ENCODE data around the gene AFF3. TPM values are rescaled to one million over a fixed set of nuclear protein-coding genes. Genes with fewer than 3 reads are reported as not detected.

The AFF3 gene
- total RNA-seq, 1 experiment from 2014 or later, result 0.61 TPM

DNA sequence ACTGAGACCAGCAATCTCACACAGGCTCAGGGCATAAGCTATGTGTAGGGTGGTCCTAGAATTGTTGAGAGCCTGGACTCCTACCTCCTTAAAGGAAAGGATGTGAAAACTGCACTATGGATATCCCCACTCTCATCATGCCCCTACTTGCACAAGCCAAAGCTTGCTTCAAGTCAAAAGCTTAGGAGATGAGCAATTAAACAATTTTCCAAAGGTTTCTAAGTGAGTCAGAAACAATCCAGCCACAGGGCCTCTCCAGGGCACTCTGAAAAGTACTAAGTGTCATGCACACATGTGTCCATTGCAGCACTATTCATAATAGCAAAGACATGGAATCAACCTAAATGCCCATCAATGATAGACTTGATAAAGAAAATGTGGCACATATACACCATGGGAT lies 215.4 kb downstream of the AFF3 start:
- intact Hi-C loops (cut with micrococcal nuclease), result no loop called here
- ATAC-seq, result no peak
- CTCF ChIA-PET, result no interaction called here

More for the DNA sequence above, 215.4 kb downstream of the AFF3 start:
- TF ChIP-seq, protein P1, sequence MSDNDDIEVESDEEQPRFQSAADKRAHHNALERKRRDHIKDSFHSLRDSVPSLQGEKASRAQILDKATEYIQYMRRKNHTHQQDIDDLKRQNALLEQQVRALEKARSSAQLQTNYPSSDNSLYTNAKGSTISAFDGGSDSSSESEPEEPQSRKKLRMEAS (IDR thresholded peaks at IDR 0.05), result no peak
- no peak for TF ChIP-seq EZH2phosphoT487 (IDR thresholded peaks at IDR 0.05; ENCODE audit: borderline replicate concordance)
- no peak for TF ChIP-seq SRF (IDR thresholded peaks at IDR 0.05; ENCODE audit: low read depth)
- no peak for TF ChIP-seq ZFX (IDR thresholded peaks at IDR 0.05)
- TF ChIP-seq JUND (IDR thresholded peaks at IDR 0.05), result no peak
- TF ChIP-seq TCF7L2 (IDR thresholded peaks at IDR 0.05; ENCODE audit: borderline replicate concordance, extremely low read depth, insufficient read depth, insufficient read length), result no peak
- no peak for TF ChIP-seq CBX3 (IDR thresholded peaks at IDR 0.05; ENCODE audit: low read depth)
- TF ChIP-seq ELF1 (IDR thresholded peaks at IDR 0.05; ENCODE audit: borderline replicate concordance, low read depth), result no peak
- TF ChIP-seq, protein P2, sequence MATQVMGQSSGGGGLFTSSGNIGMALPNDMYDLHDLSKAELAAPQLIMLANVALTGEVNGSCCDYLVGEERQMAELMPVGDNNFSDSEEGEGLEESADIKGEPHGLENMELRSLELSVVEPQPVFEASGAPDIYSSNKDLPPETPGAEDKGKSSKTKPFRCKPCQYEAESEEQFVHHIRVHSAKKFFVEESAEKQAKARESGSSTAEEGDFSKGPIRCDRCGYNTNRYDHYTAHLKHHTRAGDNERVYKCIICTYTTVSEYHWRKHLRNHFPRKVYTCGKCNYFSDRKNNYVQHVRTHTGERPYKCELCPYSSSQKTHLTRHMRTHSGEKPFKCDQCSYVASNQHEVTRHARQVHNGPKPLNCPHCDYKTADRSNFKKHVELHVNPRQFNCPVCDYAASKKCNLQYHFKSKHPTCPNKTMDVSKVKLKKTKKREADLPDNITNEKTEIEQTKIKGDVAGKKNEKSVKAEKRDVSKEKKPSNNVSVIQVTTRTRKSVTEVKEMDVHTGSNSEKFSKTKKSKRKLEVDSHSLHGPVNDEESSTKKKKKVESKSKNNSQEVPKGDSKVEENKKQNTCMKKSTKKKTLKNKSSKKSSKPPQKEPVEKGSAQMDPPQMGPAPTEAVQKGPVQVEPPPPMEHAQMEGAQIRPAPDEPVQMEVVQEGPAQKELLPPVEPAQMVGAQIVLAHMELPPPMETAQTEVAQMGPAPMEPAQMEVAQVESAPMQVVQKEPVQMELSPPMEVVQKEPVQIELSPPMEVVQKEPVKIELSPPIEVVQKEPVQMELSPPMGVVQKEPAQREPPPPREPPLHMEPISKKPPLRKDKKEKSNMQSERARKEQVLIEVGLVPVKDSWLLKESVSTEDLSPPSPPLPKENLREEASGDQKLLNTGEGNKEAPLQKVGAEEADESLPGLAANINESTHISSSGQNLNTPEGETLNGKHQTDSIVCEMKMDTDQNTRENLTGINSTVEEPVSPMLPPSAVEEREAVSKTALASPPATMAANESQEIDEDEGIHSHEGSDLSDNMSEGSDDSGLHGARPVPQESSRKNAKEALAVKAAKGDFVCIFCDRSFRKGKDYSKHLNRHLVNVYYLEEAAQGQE (IDR thresholded peaks at IDR 0.05; ENCODE audit: low read depth), result no peak
- TF ChIP-seq YY1 (IDR thresholded peaks at IDR 0.05; ENCODE audit: extremely low read depth, insufficient replicate concordance, low read depth, low read length), result no peak
- TF ChIP-seq RAD21 (IDR thresholded peaks at IDR 0.05; ENCODE audit: low read depth), result no peak
- no peak for TF ChIP-seq EGR1 (IDR thresholded peaks at IDR 0.05; ENCODE audit: low read depth)
- TF ChIP-seq, protein P3, sequence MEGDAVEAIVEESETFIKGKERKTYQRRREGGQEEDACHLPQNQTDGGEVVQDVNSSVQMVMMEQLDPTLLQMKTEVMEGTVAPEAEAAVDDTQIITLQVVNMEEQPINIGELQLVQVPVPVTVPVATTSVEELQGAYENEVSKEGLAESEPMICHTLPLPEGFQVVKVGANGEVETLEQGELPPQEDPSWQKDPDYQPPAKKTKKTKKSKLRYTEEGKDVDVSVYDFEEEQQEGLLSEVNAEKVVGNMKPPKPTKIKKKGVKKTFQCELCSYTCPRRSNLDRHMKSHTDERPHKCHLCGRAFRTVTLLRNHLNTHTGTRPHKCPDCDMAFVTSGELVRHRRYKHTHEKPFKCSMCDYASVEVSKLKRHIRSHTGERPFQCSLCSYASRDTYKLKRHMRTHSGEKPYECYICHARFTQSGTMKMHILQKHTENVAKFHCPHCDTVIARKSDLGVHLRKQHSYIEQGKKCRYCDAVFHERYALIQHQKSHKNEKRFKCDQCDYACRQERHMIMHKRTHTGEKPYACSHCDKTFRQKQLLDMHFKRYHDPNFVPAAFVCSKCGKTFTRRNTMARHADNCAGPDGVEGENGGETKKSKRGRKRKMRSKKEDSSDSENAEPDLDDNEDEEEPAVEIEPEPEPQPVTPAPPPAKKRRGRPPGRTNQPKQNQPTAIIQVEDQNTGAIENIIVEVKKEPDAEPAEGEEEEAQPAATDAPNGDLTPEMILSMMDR (IDR thresholded peaks at IDR 0.05 in 2 of 3, conservative IDR thresholded peaks at IDR 0.05 in 1 of 3; ENCODE audit: borderline replicate concordance in 1 of 3, insufficient read depth in 1 of 3, low read depth in 2 of 3, low read length in 2 of 3), result no peak
- TF ChIP-seq, protein P4, sequence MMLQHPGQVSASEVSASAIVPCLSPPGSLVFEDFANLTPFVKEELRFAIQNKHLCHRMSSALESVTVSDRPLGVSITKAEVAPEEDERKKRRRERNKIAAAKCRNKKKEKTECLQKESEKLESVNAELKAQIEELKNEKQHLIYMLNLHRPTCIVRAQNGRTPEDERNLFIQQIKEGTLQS (IDR thresholded peaks at IDR 0.05), result no peak
- TF ChIP-seq ZBTB33 (IDR thresholded peaks at IDR 0.05; ENCODE audit: extremely low read depth, insufficient replicate concordance, low read length), result no peak
- no peak for TF ChIP-seq EZH2 (IDR thresholded peaks at IDR 0.05)
- TF ChIP-seq FOSL1 (IDR thresholded peaks at IDR 0.05; ENCODE audit: low read depth), result no peak
- no peak for TF ChIP-seq SIN3A (IDR thresholded peaks at IDR 0.05; ENCODE audit: low read depth)
- H3K9ac ChIP-seq (ENCODE audit: low read length), result no peak overlapping the region
- BruUV-seq (replicated peaks), result no TSS peak
- no peak for DNase-seq (ENCODE audit: low read depth, low spot score)
- peaks cover 47% of the 10 kb centered on the region for H3K27me3 ChIP-seq (ENCODE audit: insufficient read depth, low read length)
- H3K79me2 ChIP-seq (ENCODE audit: insufficient read depth, low read length), result no peaks in the 10 kb centered on the region
- H4K20me1 ChIP-seq (ENCODE audit: insufficient read depth), result no peaks in the 10 kb centered on the region
- H2AFZ ChIP-seq (ENCODE audit: low read depth, low read length, poor library complexity, severe bottlenecking), result no peak overlapping the region
- H3K4me2 ChIP-seq (ENCODE audit: low read length), result no peak overlapping the region
- H3K36me3 ChIP-seq (ENCODE audit: control insufficient read depth in 1 of 2, insufficient read depth in 2 of 2, low read length in 2 of 2), result no peaks in the 10 kb centered on the region
- RAD21 ChIA-PET (ENCODE audit: low non-redundant PET in 1 of 2, low total read pairs in 2 of 2, uncharacterized antibody in 2 of 2, unreplicated experiment in 2 of 2), result no interaction called here
- H3K27ac ChIP-seq (ENCODE audit: low read depth, low read length), result no peak overlapping the region
- no peaks in the 10 kb centered on the region for H3K9me2 ChIP-seq (ENCODE audit: insufficient read depth)
- POLR2A ChIA-PET, result no interaction called here
- H3K4me3 ChIP-seq (replicated peaks in 1 of 2; ENCODE audit: low read depth in 1 of 2, low read length in 2 of 2), result no peak overlapping the region
- H3K4me1 ChIP-seq (ENCODE audit: control insufficient read depth in 1 of 2, insufficient read depth in 2 of 2, low read length in 2 of 2), result no peaks in the 10 kb centered on the region
- no peaks in the 10 kb centered on the region for H3K9me3 ChIP-seq (ENCODE audit: control insufficient read depth in 1 of 2, insufficient read depth in 1 of 2, low read depth in 1 of 2, low read length in 2 of 2)

Data from HCT116 (cell line).